Omental fat pad (tissue), 4 donors: Measurements from ENCODE around the gene PARVG. TPM values are rescaled to one million over a fixed set of nuclear protein-coding genes. Genes with fewer than 3 reads are reported as not detected.

Experiments used
- ATAC-seq: fragments of 150-250 bp; one replicate; pipeline ENCODE4 v1.9.1; 2016; ENCODE audit warnings: mild to moderate bottlenecking, moderate library complexity; ENCODE audit not compliant: low FRiP score
- DNase-seq: peaks from one replicate; pipeline ENCODE4 v3.0.0-alpha.2; 2019; ENCODE audit warnings: low spot score
- total RNA-seq, 4 donors: library from RNA; depleted of rRNA; stranded (reverse); fragments of >200 nt; gene quantifications; one replicate each; pipeline ENCODE4 v1.1.0, GENCODE V29; 2016
- TF ChIP-seq, protein P1 (sequence below), 3 donors: fragments of 450-650 bp; IDR thresholded peaks; one replicate each; pipeline ENCODE4 v1.5.1; 2016 to 2017; ENCODE audit warnings: antibody characterized with exemption in 3 of 3, mild to moderate bottlenecking in 3 of 3, moderate library complexity in 2 of 3

PARVG gene
- total RNA-seq, 4 donors from 2014 or later: 19.4 to 56.7 (median 39.6) TPM

DNA sequence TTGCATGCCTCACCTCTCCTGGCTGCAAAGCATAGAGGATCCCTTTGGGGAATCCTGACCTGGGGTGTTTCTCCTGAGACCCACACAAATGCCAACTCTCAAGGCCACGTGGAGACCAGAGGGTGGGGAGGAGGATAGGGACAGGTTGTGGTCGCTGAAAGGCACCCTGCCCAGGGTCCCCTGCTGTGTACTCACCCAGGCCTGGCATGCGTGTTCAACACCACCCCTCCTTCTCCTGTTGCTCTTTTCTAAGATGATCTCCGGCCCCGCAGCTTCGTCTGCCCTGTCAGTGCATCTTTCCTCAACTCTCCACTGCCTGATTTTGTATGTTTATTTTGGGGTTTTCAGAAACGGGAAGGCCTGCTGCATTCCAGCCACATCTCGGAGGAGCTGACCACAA is 44.6 kb upstream of the PARVG start:
- no peak for DNase-seq
- no peak for ATAC-seq
- TF ChIP-seq, protein P1, sequence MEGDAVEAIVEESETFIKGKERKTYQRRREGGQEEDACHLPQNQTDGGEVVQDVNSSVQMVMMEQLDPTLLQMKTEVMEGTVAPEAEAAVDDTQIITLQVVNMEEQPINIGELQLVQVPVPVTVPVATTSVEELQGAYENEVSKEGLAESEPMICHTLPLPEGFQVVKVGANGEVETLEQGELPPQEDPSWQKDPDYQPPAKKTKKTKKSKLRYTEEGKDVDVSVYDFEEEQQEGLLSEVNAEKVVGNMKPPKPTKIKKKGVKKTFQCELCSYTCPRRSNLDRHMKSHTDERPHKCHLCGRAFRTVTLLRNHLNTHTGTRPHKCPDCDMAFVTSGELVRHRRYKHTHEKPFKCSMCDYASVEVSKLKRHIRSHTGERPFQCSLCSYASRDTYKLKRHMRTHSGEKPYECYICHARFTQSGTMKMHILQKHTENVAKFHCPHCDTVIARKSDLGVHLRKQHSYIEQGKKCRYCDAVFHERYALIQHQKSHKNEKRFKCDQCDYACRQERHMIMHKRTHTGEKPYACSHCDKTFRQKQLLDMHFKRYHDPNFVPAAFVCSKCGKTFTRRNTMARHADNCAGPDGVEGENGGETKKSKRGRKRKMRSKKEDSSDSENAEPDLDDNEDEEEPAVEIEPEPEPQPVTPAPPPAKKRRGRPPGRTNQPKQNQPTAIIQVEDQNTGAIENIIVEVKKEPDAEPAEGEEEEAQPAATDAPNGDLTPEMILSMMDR (IDR thresholded peaks at IDR 0.05): no peak

GRCh38 chr22:44136786-44137185 is 43.9 kb upstream of the PARVG start:
- DNase-seq (no peak), ATAC-seq (no peak)
- TF ChIP-seq, protein P1 (IDR thresholded peaks at IDR 0.05): no peak

GRCh38 chr22:44137415-44137814 is 43.3 kb upstream of the PARVG start:
- TF ChIP-seq, protein P1 (IDR thresholded peaks at IDR 0.05): no peak
- ATAC-seq (no peak), DNase-seq (no peak)

GRCh38 chr22:44139773-44140172 is 41.0 kb upstream of the PARVG start:
- ATAC-seq: no peak
- no peak for DNase-seq
- TF ChIP-seq, protein P1 (IDR thresholded peaks at IDR 0.05): no peak

DNA sequence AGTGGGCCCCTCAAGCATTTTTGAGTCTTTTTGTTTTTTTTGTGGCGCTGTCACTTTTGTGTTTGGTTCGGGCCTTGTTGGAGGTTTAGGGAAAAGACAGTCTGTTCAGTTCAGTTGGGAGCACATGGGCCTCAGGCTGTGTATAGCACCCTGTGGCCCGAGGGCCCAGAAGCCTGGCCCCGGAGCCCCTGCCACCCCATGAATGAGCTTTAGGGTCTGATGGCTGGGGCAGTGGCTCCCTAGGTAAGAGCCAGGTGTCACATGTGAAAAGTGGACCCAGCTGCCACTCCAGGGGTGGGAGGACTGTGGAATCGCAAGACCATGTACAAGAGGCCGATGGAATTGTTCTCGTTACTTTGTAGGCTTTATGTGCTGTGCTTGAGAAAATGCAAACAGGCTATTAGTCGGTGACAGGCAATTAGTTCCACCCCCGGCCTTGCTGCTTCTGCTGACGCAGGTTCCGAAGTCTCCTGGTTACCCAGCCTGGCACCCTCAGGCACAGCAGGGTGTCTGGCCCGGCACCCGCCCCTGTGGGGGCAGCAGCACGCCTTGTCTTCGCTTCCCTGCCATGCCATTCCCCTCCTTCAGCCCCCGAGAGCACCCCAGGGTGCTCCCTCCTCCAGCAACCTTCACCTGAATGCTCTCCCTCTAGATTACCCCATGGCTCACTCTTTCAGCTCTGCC is 38.2 kb upstream of the PARVG start:
- no peak for DNase-seq
- ATAC-seq: no peak

GRCh38 chr22:44143105-44143474 is 37.6 kb upstream of the PARVG start:
- DNase-seq (no peak), ATAC-seq (no peak)

More for the DNA sequence above, 38.2 kb upstream of the PARVG start:
- TF ChIP-seq, protein P1 (IDR thresholded peaks at IDR 0.05): no peak

GRCh38 chr22:44143579-44143978 is 37.1 kb upstream of the PARVG start:
- DNase-seq (no peak), ATAC-seq (no peak)
- TF ChIP-seq, protein P1 (IDR thresholded peaks at IDR 0.05): no peak

More at GRCh38 chr22:44143105-44143474, 37.6 kb upstream of the PARVG start:
- TF ChIP-seq, protein P1 (IDR thresholded peaks at IDR 0.05): no peak
